ENCODE measurements around the gene NDUFAF8. TPM values are rescaled to one million over a fixed set of nuclear protein-coding genes. Genes with fewer than 3 reads are reported as not detected.

Gene NDUFAF8
- total RNA-seq, 2 experiments from 2014 or later: 129 to 165 TPM

DNA sequence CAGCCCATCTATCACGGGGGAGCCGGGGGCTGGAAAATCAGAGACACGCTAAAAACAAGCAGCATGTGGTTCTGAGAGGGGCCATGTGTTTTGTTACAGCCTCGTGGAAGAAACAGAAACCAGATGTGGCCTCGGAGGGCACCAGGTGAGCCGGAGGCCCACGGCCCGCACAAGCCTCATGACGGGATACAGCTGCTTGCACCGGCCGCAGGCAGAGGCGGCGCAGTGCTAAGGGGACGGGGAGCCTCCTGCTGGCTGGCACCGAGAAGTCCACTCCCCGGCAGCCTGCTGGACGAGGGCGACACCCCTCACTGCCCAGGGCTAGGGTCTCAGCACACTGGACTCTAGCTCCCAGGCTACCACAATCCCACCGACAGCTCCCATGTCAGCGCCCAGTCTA lies 19.2 kb downstream of the NDUFAF8 start:
- no TSS peak for BruUV-seq (replicated peaks)
- CTCF ChIA-PET (ENCODE audit: unreplicated experiment): no interaction called here

DNA sequence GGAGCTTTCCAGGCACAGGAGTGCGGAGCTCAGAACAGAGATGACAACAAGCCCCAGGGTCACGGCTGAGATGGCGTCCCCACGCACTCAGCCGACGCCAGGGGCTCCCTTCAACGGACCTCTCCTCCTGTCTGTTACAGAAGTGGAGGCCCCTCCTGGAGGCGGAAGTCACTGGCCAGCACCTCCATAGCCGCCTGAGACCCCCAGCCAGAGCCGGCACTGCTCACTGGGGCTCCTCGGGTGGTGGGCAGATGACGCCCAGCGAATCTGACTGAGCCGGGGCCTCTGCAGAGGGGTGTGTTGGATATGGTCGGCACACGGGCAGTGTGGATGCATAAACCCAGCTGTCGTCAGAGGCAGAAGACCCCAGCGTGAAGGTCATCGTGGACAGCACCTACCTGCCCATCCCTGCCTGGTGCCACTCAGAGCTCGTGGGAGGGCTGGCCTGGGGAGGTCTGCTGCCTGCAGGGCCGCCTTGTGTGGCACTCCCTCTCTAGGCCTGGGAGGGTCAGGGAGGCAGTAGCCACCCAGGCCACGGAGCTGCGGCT lies 20.0 kb downstream of the NDUFAF8 start:
- H3K4me2 ChIP-seq (ENCODE audit: low read length): no peak overlapping the region
- no peaks in the 10 kb centered on the region for H4K20me1 ChIP-seq (ENCODE audit: insufficient read depth, low read length)
- no peaks in the 10 kb centered on the region for H3K9me2 ChIP-seq (ENCODE audit: insufficient read depth, low read length)
- H3K36me3 ChIP-seq (ENCODE audit: insufficient read depth, low read length): peaks cover 20% of the 10 kb centered on the region; the same call in 1 of the 2 replicates
- no TSS peak for BruUV-seq (replicated peaks)
- DNase-seq (ENCODE audit: low spot score): no peak
- no peaks in the 10 kb centered on the region for H3K79me2 ChIP-seq (ENCODE audit: insufficient read depth, low read depth, low read length)
- intact Hi-C loops (cut with micrococcal nuclease; ENCODE audit: unreplicated experiment): no loop called here
- no peaks in the 10 kb centered on the region for H3K9me3 ChIP-seq (ENCODE audit: low read length)
- no peaks in the 10 kb centered on the region for H3K4me1 ChIP-seq (ENCODE audit: insufficient read depth, low read length, poor library complexity, severe bottlenecking)
- TF ChIP-seq CTCF (conservative IDR thresholded peaks at IDR 0.05; ENCODE audit: low read length) (no peak), EZH2phosphoT487 (IDR thresholded peaks at IDR 0.05; ENCODE audit: borderline replicate concordance, low read depth, low read length) (no peak)
- no peak overlapping the region for H3K27ac ChIP-seq (ENCODE audit: low read depth, low read length, poor library complexity, severe bottlenecking)
- no peak overlapping the region for H2AFZ ChIP-seq (ENCODE audit: low read length)
- H3K4me3 ChIP-seq (ENCODE audit: low read depth, low read length, poor library complexity, severe bottlenecking): no peak overlapping the region
- CTCF ChIA-PET (ENCODE audit: unreplicated experiment): no interaction called here
- POLR2A ChIA-PET: interaction anchor here (0.9 kb wide), 1 partner anchor 189 kb away, joined by 3 read pairs; no protein-coding TSS in a partner anchor

More for the DNA sequence above, 19.2 kb downstream of the NDUFAF8 start:
- Histone ChIP-seq H2AFZ (ENCODE audit: low read length) (no peak overlapping the region), H3K27ac (ENCODE audit: low read depth, low read length, poor library complexity, severe bottlenecking) (no peak overlapping the region), H3K9me2 (ENCODE audit: insufficient read depth, low read length) (no peaks in the 10 kb centered on the region), H4K20me1 (ENCODE audit: insufficient read depth, low read length) (no peaks in the 10 kb centered on the region), H3K4me1 (ENCODE audit: insufficient read depth, low read length, poor library complexity, severe bottlenecking) (peaks cover under 1% of the 10 kb centered on the region), H3K4me2 (ENCODE audit: low read length) (no peak overlapping the region), H3K9me3 (ENCODE audit: low read length) (no peaks in the 10 kb centered on the region), H3K79me2 (ENCODE audit: insufficient read depth, low read depth, low read length) (no peaks in the 10 kb centered on the region), H3K36me3 (ENCODE audit: insufficient read depth, low read length) (peaks cover 24% of the 10 kb centered on the region; the same call in 1 of the 2 replicates), H3K4me3 (ENCODE audit: low read depth, low read length, poor library complexity, severe bottlenecking) (no peak overlapping the region)
- POLR2A ChIA-PET: interaction anchor here (0.6 to 0.9 kb wide), 3 partner anchors 16 to 340 kb away, joined by 3 to 5 read pairs (median 3); no protein-coding TSS in a partner anchor
- intact Hi-C loops (cut with micrococcal nuclease; ENCODE audit: unreplicated experiment): no loop called here
- no peak for DNase-seq (ENCODE audit: low spot score)
- no peak for TF ChIP-seq CTCF (conservative IDR thresholded peaks at IDR 0.05; ENCODE audit: low read length)
- TF ChIP-seq EZH2phosphoT487 (IDR thresholded peaks at IDR 0.05; ENCODE audit: borderline replicate concordance, low read depth, low read length): no peak

DNA sequence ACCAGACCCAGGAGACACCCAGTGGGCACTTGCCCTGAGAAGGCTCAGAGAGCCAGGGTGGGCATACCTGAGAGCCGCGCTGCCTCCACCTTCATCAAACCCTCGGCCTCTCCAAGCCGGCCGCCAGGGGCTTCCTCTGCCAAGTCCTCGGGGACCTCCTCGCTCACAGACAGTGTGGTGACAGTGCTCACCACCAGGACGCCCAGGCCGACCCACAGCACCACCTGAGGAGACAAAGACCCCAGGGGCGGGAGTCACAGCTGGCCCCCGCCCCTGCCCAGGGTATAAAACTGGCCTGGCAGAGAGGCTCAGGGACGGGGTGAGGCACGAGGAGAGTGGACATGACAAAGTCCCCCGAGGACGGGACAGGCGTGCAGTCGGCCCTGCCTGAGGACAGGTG lies 21.1 kb downstream of the NDUFAF8 start:
- intact Hi-C loops (cut with micrococcal nuclease; ENCODE audit: unreplicated experiment): no loop called here
- Histone ChIP-seq H3K4me3 (ENCODE audit: low read depth, low read length, poor library complexity, severe bottlenecking) (no peak overlapping the region), H4K20me1 (ENCODE audit: insufficient read depth, low read length) (no peaks in the 10 kb centered on the region), H3K4me1 (ENCODE audit: insufficient read depth, low read length, poor library complexity, severe bottlenecking) (no peaks in the 10 kb centered on the region), H3K36me3 (ENCODE audit: insufficient read depth, low read length) (peaks cover 19% of the 10 kb centered on the region; the same call in 1 of the 2 replicates), H3K4me2 (ENCODE audit: low read length) (no peak overlapping the region), H3K79me2 (ENCODE audit: insufficient read depth, low read depth, low read length) (no peaks in the 10 kb centered on the region), H3K9me2 (ENCODE audit: insufficient read depth, low read length) (no peaks in the 10 kb centered on the region), H3K9me3 (ENCODE audit: low read length) (no peaks in the 10 kb centered on the region), H3K27ac (ENCODE audit: low read depth, low read length, poor library complexity, severe bottlenecking) (no peak overlapping the region), H2AFZ (ENCODE audit: low read length) (no peak overlapping the region)
- TF ChIP-seq CTCF (conservative IDR thresholded peaks at IDR 0.05; ENCODE audit: low read length) (no peak), EZH2phosphoT487 (IDR thresholded peaks at IDR 0.05; ENCODE audit: borderline replicate concordance, low read depth, low read length) (no peak)
- POLR2A ChIA-PET: no interaction called here
- CTCF ChIA-PET (ENCODE audit: unreplicated experiment): no interaction called here
- DNase-seq (ENCODE audit: low spot score): no peak
- BruUV-seq (replicated peaks): no TSS peak
